Measurements from ENCODE around the gene TLL1. TPM values are rescaled to one million over a fixed set of nuclear protein-coding genes. Genes with fewer than 3 reads are reported as not detected.

TLL1 gene
- total and polyA plus RNA-seq, 2 experiments from 2014 or later, result 0.18 to 2.4 TPM

DNA sequence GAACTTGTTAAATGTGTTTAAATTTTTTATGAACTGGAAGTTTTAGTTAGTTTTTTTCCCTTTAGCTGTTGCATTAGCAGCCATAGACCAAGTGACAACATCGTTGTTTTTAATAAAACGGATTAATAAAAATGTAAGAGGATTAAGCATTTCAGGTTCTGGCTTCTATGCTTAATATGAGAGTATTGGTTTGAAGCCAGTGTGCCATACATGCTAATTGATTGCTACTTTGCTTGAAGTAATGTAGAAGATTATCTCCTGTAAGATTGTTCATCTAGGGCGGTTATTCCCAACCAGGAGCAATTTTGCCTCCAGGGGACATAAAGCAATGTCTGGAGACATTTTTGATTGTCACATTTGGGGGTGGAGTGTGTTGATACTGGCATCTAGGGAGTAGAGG, 54.3 kb downstream of the TLL1 start (continued):
- TF ChIP-seq, protein P1, sequence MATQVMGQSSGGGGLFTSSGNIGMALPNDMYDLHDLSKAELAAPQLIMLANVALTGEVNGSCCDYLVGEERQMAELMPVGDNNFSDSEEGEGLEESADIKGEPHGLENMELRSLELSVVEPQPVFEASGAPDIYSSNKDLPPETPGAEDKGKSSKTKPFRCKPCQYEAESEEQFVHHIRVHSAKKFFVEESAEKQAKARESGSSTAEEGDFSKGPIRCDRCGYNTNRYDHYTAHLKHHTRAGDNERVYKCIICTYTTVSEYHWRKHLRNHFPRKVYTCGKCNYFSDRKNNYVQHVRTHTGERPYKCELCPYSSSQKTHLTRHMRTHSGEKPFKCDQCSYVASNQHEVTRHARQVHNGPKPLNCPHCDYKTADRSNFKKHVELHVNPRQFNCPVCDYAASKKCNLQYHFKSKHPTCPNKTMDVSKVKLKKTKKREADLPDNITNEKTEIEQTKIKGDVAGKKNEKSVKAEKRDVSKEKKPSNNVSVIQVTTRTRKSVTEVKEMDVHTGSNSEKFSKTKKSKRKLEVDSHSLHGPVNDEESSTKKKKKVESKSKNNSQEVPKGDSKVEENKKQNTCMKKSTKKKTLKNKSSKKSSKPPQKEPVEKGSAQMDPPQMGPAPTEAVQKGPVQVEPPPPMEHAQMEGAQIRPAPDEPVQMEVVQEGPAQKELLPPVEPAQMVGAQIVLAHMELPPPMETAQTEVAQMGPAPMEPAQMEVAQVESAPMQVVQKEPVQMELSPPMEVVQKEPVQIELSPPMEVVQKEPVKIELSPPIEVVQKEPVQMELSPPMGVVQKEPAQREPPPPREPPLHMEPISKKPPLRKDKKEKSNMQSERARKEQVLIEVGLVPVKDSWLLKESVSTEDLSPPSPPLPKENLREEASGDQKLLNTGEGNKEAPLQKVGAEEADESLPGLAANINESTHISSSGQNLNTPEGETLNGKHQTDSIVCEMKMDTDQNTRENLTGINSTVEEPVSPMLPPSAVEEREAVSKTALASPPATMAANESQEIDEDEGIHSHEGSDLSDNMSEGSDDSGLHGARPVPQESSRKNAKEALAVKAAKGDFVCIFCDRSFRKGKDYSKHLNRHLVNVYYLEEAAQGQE (IDR thresholded peaks at IDR 0.05; ENCODE audit: unreplicated experiment), result no peak
- TF ChIP-seq, protein P2, sequence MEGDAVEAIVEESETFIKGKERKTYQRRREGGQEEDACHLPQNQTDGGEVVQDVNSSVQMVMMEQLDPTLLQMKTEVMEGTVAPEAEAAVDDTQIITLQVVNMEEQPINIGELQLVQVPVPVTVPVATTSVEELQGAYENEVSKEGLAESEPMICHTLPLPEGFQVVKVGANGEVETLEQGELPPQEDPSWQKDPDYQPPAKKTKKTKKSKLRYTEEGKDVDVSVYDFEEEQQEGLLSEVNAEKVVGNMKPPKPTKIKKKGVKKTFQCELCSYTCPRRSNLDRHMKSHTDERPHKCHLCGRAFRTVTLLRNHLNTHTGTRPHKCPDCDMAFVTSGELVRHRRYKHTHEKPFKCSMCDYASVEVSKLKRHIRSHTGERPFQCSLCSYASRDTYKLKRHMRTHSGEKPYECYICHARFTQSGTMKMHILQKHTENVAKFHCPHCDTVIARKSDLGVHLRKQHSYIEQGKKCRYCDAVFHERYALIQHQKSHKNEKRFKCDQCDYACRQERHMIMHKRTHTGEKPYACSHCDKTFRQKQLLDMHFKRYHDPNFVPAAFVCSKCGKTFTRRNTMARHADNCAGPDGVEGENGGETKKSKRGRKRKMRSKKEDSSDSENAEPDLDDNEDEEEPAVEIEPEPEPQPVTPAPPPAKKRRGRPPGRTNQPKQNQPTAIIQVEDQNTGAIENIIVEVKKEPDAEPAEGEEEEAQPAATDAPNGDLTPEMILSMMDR (conservative IDR thresholded peaks at IDR 0.05; ENCODE audit: low read depth in 2 of 2), result no peak

DNA sequence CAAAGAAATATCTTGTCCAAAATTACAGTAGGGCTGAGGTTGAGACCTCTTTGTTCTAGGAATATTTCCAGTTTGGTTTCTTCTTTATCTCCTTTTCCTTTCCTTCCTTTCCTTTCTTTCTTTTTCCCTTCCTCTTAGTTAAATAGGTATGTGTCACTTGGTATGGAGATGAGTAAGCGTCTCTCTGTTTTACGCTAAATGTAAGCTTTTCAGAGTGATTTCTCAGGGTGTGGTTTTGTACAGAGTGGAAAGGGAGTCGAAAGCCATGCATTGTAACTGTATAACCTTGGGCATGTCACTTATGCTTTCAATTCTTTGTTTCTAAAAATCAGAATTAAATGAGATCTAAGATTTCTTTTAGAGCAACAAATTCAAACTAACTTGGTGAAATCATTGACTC, 54.8 kb downstream of the TLL1 start:
- H4K20me1 ChIP-seq (replicated peaks; ENCODE audit: insufficient read depth), result no peaks in the 10 kb centered on the region
- no peaks in the 10 kb centered on the region for H3K27me3 ChIP-seq (ENCODE audit: insufficient read depth)
- no peaks in the 10 kb centered on the region; the same call in 2 of the 3 replicates for H3K9me3 Mint-ChIP-seq
- no peak overlapping the region for H3K27ac ChIP-seq (ENCODE audit: low read depth)
- H3K36me3 ChIP-seq (ENCODE audit: insufficient read depth), result no peaks in the 10 kb centered on the region
- H3K36me3 Mint-ChIP-seq (ENCODE audit: low read depth), result no peaks in the 10 kb centered on the region
- H3F3A ChIP-seq (replicated peaks; ENCODE audit: low read depth), result no peaks in the 10 kb centered on the region
- no peak overlapping the region for H3K27ac Mint-ChIP-seq
- H3K27me3 Mint-ChIP-seq (ENCODE audit: insufficient read depth, low read depth, poor library complexity), result no peaks in the 10 kb centered on the region
- H3K9me2 ChIP-seq (ENCODE audit: insufficient read depth), result no peaks in the 10 kb centered on the region
- ATAC-seq, result no peak
- H3K4me3 ChIP-seq, result no peak overlapping the region
- H3K4me2 ChIP-seq, result no peak overlapping the region
- H3K4me3 Mint-ChIP-seq, result no peak overlapping the region
- H3K4me1 ChIP-seq (ENCODE audit: insufficient read depth), result peaks cover 31% of the 10 kb centered on the region
- no peaks in the 10 kb centered on the region for H3K79me2 ChIP-seq (replicated peaks; ENCODE audit: insufficient read depth)
- H2AFZ ChIP-seq, result no peak overlapping the region
- TF ChIP-seq ZNF114 (CRISPR knock-in tag; IDR thresholded peaks at IDR 0.05) (no peak), NANOG (IDR thresholded peaks at IDR 0.05; ENCODE audit: borderline replicate concordance) (no peak), STAT1 (IDR thresholded peaks at IDR 0.05; ENCODE audit: unreplicated experiment) (no peak), JUNB (IDR thresholded peaks at IDR 0.05; ENCODE audit: unreplicated experiment) (no peak), EZH2 (IDR thresholded peaks at IDR 0.05; ENCODE audit: low read depth, unreplicated experiment) (no peak), CREB1 (CRISPR knock-in tag; IDR thresholded peaks at IDR 0.05; ENCODE audit: low read depth) (no peak), EZH2phosphoT487 (IDR thresholded peaks at IDR 0.05; ENCODE audit: unreplicated experiment) (no peak), ZNF331 (CRISPR knock-in tag; IDR thresholded peaks at IDR 0.05; ENCODE audit: low read depth) (no peak), POLR2AphosphoS5 (IDR thresholded peaks at IDR 0.05; ENCODE audit: low read depth) (no peak)
- TF ChIP-seq, protein P1 (IDR thresholded peaks at IDR 0.05; ENCODE audit: unreplicated experiment), result no peak
- TF ChIP-seq, protein P3, sequence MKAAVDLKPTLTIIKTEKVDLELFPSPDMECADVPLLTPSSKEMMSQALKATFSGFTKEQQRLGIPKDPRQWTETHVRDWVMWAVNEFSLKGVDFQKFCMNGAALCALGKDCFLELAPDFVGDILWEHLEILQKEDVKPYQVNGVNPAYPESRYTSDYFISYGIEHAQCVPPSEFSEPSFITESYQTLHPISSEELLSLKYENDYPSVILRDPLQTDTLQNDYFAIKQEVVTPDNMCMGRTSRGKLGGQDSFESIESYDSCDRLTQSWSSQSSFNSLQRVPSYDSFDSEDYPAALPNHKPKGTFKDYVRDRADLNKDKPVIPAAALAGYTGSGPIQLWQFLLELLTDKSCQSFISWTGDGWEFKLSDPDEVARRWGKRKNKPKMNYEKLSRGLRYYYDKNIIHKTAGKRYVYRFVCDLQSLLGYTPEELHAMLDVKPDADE (IDR thresholded peaks at IDR 0.05), result no peak
- no peak for DNase-seq (ENCODE audit: low spot score)
- peaks cover 19% of the 10 kb centered on the region for H3K4me1 Mint-ChIP-seq

Data from GM23338 (cell line).